Central memory CD4-positive, alpha-beta T cell (primary cell): ENCODE data around the gene CELF2.
"Not testable (repeated sequence)": the region's sequence is repeated elsewhere in the genome, so short reads cannot be mapped to it uniquely, and the experiment has no call there.

Experiments
- DNase-seq: peaks from one replicate; pipeline ENCODE4 v3.0.0; 2022

The CELF2 gene

DNA sequence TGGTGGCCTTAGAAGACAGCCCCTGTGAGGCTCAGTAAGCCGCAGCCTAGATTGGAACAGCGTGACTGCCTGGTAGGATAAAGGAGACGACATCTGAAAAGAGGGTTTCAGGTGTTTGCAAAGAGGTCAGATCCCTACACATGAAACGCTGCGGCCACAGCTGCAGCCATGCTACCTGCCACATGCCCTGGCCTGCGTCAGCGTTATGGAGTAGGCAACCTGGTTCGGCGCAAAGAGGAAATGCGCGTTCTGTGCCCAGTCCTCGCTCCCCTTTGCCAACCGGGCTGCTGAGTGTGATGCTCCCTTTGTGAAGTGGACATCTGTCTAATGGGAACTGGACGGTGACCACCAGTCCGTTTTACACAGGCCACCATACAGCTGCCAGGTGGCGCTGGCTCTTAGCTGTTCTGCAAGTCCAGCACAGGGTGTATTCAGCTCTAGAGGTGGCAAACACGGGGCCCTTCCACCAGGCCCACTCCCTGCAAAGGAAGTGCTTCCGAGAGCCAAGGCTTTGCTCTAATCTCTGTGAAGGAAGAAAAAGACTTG, 160.3 kb downstream of the CELF2 start:
- peak; percentile 24 for DNase-seq

GRCh38 chr10:11178606-11179515, 161.2 kb downstream of the CELF2 start:
- DNase-seq, result peak; percentile 94

- DNase-seq, result no peak
Observed at GRCh38 chr10:11179516-11180105, 161.9 kb downstream of the CELF2 start.

DNA sequence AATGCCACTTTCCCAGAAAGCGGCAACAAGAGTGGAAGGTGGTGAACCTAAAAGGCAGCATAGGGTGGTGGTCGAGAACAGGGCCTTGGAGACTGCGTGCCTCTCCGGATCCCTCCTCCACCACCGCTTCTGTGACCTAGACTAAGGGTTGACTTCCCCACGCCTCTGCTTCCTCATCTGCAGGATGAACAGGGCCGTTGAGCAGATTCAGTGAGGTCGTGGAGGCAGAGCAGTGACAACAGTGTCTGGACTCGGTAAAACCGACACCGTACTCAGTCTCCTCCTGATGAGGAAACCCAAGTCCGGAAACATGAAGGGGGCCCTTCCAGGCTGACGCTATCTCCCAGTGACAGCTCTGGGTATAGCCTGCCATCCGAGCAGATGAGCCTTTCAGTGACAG, 162.6 kb downstream of the CELF2 start:
- DNase-seq, result peak; percentile 76

- no peak for DNase-seq
Observed at GRCh38 chr10:11181978-11182377, 164.3 kb downstream of the CELF2 start.

GRCh38 chr10:11183015-11183414, 165.3 kb downstream of the CELF2 start:
- DNase-seq, result peak; percentile 20

- no peak for DNase-seq
Observed at GRCh38 chr10:11184093-11184492, 166.4 kb downstream of the CELF2 start.

- not testable (repeated sequence) for DNase-seq
Observed at GRCh38 chr10:11185128-11185665, 167.5 kb downstream of the CELF2 start.

- no peak for DNase-seq
Observed at GRCh38 chr10:11186374-11186773, 168.7 kb downstream of the CELF2 start.

DNA sequence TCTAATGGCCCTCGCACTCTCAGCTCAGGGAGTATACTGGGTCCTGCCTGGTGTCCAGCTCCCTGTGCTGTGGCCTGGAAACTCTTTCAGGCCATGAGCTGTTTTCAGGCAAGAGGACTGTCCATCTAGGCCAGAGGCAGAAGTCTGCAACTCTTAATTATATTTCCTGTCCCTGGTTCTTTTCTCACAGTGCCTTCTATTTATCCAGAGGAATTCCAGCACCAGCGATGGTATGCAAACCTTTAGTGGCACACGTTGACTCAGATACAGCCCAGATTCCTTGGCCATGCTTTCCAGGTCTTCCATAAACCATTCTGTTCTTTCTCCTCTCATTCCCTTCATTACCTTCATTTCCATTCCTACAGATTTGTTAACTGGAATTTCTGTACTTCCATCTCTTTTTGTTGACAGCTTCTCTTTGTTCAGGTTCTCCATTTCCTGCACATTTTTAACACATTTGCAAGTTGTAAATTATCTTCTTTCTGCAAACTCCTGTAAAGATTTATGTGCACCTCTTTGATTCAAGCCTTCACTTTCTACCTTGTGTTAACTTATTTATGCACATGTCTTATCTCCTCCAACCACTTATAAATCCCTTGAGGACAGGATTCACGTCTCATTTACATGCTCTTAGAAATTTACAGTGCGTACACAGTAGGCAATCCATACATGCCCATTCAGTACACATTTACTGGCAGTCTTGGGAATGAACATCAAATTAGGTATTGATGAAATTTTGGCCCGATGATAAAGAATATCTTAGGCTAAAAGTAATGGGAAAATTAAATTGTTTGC, 172.1 kb downstream of the CELF2 start:
- DNase-seq, result no peak

GRCh38 chr10:11191190-11191589, 173.5 kb downstream of the CELF2 start:
- no peak for DNase-seq

GRCh38 chr10:11191678-11192077, 174.0 kb downstream of the CELF2 start:
- no peak for DNase-seq

GRCh38 chr10:11192304-11193000, 174.8 kb downstream of the CELF2 start:
- no peak for DNase-seq

- no peak for DNase-seq
Observed at GRCh38 chr10:11193001-11193551, 175.4 kb downstream of the CELF2 start.

- no peak for DNase-seq
Observed at GRCh38 chr10:11194859-11195586, 177.4 kb downstream of the CELF2 start.

GRCh38 chr10:11195623-11196022, 178.0 kb downstream of the CELF2 start:
- no peak for DNase-seq

- no peak for DNase-seq
Observed at GRCh38 chr10:11197266-11197712, 179.6 kb downstream of the CELF2 start.

DNA sequence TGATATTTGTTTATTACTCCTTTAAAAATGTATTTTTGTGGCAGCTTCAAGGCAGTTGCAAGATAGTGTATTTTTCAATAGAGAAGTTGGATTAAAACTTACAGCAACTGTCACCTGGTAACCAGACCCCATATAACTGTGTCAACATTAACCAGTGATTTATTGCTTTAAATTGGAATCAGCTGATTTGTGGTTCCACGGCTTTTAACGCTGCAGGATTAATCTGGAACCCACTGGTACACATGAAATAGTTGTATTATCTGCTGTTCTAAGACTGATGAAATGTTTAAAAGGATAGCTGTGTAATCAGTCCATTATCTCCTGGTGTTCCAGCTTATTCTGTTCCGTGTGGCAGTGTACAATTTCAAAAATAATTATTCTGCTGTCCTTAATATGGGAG, 180.2 kb downstream of the CELF2 start:
- DNase-seq, result no peak

DNA sequence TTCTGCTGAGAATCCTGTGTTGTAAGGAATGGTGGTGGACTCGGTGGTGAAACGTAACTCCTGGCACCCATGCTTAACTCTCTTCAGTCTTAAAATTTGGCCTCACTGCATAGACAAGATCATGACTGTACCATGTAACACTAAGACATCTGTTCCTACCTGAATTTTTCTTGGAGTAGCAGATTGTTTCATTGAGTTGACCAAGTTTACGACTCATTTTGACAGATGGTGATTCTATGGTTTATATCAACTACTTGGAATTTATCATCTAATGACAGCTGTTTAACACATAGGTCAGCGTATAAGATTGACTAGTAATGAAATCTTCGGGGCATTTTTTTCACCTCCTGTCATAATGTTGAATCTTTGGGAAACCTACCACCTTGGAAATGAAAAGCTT, 184.2 kb downstream of the CELF2 start:
- no peak for DNase-seq

GRCh38 chr10:11204351-11204942, 186.8 kb downstream of the CELF2 start:
- DNase-seq, result no peak
